ENCODE results near the gene SDHA.
"Not testable (repeated sequence)": the region's sequence is repeated elsewhere in the genome, so short reads cannot be mapped to it uniquely, and the experiment has no call there.

DNA sequence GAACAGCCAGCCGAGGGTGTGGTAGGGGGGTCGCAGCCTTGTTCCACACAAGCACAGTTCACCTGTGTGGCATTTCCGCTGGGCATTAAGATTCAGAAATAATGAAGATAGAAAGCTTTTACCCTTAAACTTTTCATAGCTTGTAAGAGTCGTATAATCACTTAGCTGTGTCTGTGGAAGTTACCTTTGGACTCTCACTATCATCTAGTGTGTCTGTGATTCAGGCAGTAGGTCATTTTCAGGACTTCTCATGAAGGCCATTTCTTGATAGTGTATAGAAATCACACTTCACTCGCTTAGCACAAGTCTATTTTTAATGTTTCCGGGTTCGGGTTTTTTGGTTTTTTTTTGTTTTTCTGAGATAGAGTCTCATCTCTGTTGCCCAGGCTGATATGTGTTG, 37.0 kb downstream of the SDHA start:
- TF ChIP-seq, protein P1, sequence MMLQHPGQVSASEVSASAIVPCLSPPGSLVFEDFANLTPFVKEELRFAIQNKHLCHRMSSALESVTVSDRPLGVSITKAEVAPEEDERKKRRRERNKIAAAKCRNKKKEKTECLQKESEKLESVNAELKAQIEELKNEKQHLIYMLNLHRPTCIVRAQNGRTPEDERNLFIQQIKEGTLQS (IDR thresholded peaks at IDR 0.05; ENCODE audit: borderline replicate concordance, extremely low read depth, low read depth, low read length): not testable (repeated sequence)
- TF ChIP-seq ZNF274 (IDR thresholded peaks at IDR 0.05; ENCODE audit: insufficient read depth, insufficient read length); FOXM1 (IDR thresholded peaks at IDR 0.05; ENCODE audit: low read depth, low read length); SIN3A (IDR thresholded peaks at IDR 0.05; ENCODE audit: low read depth, low read length); FOXK2 (IDR thresholded peaks at IDR 0.05); ZZZ3 (IDR thresholded peaks at IDR 0.05; ENCODE audit: control insufficient read depth, insufficient read length, low read depth); MYC (IDR thresholded peaks at IDR 0.05; ENCODE audit: insufficient read depth, insufficient read length, insufficient replicate concordance, low read length, severe bottlenecking): not testable (repeated sequence)
- TF ChIP-seq, protein P2, sequence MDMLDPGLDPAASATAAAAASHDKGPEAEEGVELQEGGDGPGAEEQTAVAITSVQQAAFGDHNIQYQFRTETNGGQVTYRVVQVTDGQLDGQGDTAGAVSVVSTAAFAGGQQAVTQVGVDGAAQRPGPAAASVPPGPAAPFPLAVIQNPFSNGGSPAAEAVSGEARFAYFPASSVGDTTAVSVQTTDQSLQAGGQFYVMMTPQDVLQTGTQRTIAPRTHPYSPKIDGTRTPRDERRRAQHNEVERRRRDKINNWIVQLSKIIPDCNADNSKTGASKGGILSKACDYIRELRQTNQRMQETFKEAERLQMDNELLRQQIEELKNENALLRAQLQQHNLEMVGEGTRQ (IDR thresholded peaks at IDR 0.05; ENCODE audit: borderline replicate concordance, low read depth, low read length): not testable (repeated sequence)
- TF ChIP-seq, protein P3, sequence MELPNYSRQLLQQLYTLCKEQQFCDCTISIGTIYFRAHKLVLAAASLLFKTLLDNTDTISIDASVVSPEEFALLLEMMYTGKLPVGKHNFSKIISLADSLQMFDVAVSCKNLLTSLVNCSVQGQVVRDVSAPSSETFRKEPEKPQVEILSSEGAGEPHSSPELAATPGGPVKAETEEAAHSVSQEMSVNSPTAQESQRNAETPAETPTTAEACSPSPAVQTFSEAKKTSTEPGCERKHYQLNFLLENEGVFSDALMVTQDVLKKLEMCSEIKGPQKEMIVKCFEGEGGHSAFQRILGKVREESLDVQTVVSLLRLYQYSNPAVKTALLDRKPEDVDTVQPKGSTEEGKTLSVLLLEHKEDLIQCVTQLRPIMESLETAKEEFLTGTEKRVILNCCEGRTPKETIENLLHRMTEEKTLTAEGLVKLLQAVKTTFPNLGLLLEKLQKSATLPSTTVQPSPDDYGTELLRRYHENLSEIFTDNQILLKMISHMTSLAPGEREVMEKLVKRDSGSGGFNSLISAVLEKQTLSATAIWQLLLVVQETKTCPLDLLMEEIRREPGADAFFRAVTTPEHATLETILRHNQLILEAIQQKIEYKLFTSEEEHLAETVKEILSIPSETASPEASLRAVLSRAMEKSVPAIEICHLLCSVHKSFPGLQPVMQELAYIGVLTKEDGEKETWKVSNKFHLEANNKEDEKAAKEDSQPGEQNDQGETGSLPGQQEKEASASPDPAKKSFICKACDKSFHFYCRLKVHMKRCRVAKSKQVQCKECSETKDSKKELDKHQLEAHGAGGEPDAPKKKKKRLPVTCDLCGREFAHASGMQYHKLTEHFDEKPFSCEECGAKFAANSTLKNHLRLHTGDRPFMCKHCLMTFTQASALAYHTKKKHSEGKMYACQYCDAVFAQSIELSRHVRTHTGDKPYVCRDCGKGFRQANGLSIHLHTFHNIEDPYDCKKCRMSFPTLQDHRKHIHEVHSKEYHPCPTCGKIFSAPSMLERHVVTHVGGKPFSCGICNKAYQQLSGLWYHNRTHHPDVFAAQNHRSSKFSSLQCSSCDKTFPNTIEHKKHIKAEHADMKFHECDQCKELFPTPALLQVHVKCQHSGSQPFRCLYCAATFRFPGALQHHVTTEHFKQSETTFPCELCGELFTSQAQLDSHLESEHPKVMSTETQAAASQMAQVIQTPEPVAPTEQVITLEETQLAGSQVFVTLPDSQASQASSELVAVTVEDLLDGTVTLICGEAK (IDR thresholded peaks at IDR 0.05; ENCODE audit: borderline replicate concordance): not testable (repeated sequence)
- TF ChIP-seq, protein P4, sequence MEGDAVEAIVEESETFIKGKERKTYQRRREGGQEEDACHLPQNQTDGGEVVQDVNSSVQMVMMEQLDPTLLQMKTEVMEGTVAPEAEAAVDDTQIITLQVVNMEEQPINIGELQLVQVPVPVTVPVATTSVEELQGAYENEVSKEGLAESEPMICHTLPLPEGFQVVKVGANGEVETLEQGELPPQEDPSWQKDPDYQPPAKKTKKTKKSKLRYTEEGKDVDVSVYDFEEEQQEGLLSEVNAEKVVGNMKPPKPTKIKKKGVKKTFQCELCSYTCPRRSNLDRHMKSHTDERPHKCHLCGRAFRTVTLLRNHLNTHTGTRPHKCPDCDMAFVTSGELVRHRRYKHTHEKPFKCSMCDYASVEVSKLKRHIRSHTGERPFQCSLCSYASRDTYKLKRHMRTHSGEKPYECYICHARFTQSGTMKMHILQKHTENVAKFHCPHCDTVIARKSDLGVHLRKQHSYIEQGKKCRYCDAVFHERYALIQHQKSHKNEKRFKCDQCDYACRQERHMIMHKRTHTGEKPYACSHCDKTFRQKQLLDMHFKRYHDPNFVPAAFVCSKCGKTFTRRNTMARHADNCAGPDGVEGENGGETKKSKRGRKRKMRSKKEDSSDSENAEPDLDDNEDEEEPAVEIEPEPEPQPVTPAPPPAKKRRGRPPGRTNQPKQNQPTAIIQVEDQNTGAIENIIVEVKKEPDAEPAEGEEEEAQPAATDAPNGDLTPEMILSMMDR (IDR thresholded peaks at IDR 0.05 in 2 of 3, conservative IDR thresholded peaks at IDR 0.05 in 1 of 3; ENCODE audit: control insufficient read depth in 2 of 3, extremely low read depth in 1 of 3, insufficient read depth in 1 of 3, low read depth in 3 of 3, low read length in 3 of 3): not testable (repeated sequence)
- TF ChIP-seq, protein P5, sequence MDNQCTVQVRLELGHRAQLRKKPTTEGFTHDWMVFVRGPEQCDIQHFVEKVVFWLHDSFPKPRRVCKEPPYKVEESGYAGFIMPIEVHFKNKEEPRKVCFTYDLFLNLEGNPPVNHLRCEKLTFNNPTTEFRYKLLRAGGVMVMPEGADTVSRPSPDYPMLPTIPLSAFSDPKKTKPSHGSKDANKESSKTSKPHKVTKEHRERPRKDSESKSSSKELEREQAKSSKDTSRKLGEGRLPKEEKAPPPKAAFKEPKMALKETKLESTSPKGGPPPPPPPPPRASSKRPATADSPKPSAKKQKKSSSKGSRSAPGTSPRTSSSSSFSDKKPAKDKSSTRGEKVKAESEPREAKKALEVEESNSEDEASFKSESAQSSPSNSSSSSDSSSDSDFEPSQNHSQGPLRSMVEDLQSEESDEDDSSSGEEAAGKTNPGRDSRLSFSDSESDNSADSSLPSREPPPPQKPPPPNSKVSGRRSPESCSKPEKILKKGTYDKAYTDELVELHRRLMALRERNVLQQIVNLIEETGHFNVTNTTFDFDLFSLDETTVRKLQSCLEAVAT (IDR thresholded peaks at IDR 0.05): not testable (repeated sequence)

Measured in GM12878 (cell line).